Activated CD4-positive, alpha-beta T cell treated with anti-CD3 and anti-CD28 coated beads, Interleukin-2, Interleukin-4, amounts not matched to agents 100 ng/mL and 50 ng/mL, durations not matched to agents 16 hours and 8 hours (primary cell): Measurements from ENCODE around the gene ERGIC2.
"Not testable (repeated sequence)": the region's sequence is repeated elsewhere in the genome, so short reads cannot be mapped to it uniquely, and the experiment has no call there.

Source experiments
- DNase-seq: peaks from one replicate; pipeline ENCODE4 v3.0.0-alpha.2; 2020; ENCODE audit warnings: low spot score

ERGIC2 gene

GRCh38 chr12:29299633-29300032 is 81.3 kb downstream of the ERGIC2 start:
- no peak for DNase-seq

- no peak for DNase-seq
These were observed 89.7 kb downstream of the ERGIC2 start for GRCh38 chr12:29291226-29291625.

GRCh38 chr12:29290475-29290874 is 90.5 kb downstream of the ERGIC2 start:
- DNase-seq: not testable (repeated sequence)

GRCh38 chr12:29288031-29288430 is 92.9 kb downstream of the ERGIC2 start:
- no peak for DNase-seq

GRCh38 chr12:29287622-29288021 is 93.3 kb downstream of the ERGIC2 start:
- no peak for DNase-seq
